AG09319 (cell line): ENCODE measurements around the gene NOL9.

Experiments
- DNase-seq: peaks from one replicate; pipeline ENCODE4 v3.0.0-alpha.2; 2010; ENCODE audit warnings: low read depth; ENCODE audit errors: extremely low read depth
- TF ChIP-seq, protein P1 (sequence below): IDR thresholded peaks from 2 replicates; pipeline ENCODE4 v1.5.1; 2011; ENCODE audit warnings: low read depth, mild to moderate bottlenecking, inconsistent platforms, low read length, moderate library complexity

The NOL9 gene

DNA sequence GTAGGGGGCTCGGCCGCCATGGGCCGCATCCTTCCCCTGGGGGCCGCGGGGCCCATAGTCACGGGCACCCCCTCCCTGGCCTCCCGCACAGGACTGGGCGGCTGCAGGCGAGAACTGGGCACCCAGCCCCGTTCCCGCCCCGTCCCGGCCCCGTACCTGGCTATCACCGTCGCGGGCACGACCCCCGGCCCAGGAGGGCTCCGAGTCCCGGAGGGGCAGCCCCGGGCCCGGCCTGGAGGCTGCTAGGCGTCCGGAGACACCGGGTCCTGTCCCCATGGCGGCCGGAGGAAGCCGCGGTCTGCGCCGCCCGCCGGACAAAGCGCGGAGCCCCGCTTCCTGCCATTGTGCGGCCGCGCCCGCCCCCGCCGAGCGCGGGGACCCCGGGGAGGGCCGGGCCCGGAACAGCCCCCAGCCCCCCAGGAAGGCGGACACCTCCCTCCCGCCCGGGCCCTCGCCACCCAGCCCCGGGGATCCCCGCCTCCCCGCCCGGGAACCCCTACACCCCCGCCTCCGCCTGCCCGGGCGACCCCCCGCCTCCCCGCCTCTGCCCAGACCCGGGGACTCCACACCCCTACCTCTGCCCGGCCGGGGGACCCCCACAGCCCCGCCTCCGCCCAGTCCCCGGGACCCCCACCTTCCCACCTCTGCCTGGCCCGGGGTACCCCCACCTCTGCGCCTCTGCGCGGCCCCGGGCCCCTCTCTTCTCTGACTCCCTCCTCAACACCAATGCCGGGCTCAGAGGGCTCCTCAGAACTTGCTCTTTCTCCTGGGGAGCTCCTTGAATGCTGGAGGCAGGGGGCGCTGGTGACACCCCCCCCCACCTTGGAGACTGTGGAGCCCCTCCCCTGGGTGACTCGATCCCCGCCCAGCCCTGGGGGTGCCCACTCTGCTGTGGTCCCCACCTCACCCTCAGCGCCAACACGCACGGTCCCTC, 68.9 kb downstream of the NOL9 start:
- TF ChIP-seq, protein P1, sequence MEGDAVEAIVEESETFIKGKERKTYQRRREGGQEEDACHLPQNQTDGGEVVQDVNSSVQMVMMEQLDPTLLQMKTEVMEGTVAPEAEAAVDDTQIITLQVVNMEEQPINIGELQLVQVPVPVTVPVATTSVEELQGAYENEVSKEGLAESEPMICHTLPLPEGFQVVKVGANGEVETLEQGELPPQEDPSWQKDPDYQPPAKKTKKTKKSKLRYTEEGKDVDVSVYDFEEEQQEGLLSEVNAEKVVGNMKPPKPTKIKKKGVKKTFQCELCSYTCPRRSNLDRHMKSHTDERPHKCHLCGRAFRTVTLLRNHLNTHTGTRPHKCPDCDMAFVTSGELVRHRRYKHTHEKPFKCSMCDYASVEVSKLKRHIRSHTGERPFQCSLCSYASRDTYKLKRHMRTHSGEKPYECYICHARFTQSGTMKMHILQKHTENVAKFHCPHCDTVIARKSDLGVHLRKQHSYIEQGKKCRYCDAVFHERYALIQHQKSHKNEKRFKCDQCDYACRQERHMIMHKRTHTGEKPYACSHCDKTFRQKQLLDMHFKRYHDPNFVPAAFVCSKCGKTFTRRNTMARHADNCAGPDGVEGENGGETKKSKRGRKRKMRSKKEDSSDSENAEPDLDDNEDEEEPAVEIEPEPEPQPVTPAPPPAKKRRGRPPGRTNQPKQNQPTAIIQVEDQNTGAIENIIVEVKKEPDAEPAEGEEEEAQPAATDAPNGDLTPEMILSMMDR, result no peak; the same call in 1 of the 2 replicates
- DNase-seq, result no peak

DNA sequence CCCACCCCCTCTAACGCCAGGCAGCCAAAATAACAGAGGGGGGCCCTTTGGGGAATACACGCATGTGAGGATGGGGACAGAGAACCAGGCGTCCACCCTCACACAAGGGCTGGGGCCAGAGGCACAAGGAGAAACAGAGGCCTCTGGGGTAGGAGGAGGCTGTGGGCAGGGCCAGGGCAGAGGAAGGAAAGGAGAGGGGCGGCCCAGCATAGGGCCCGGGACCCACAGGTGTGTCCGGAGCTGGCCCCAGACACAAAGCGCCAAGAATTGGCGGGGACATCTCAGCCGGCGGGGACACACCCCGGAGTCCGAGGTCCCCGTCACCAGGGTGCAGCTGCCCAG, 69.5 kb downstream of the NOL9 start:
- DNase-seq, result no peak
- TF ChIP-seq, protein P1, result no peak

DNA sequence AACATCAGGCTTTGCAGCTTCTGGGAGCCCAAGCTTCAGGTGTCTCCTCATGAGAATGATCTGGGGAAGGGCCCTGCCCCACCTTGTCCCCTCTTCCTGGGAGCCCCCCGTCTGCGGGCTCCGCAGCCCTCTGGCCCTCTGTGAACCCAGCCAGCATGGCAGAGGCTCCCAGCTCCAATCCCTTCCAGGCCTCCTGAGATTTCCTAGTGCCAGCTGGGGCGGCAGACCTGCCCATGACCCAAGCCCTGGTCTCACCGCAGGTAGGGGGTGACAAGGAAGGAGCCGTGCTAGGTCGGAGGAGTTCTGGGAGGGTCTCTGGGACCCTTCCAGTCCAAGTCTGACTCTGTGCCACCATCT, 70.6 kb downstream of the NOL9 start:
- TF ChIP-seq, protein P1, result no peak
- no peak for DNase-seq

DNA sequence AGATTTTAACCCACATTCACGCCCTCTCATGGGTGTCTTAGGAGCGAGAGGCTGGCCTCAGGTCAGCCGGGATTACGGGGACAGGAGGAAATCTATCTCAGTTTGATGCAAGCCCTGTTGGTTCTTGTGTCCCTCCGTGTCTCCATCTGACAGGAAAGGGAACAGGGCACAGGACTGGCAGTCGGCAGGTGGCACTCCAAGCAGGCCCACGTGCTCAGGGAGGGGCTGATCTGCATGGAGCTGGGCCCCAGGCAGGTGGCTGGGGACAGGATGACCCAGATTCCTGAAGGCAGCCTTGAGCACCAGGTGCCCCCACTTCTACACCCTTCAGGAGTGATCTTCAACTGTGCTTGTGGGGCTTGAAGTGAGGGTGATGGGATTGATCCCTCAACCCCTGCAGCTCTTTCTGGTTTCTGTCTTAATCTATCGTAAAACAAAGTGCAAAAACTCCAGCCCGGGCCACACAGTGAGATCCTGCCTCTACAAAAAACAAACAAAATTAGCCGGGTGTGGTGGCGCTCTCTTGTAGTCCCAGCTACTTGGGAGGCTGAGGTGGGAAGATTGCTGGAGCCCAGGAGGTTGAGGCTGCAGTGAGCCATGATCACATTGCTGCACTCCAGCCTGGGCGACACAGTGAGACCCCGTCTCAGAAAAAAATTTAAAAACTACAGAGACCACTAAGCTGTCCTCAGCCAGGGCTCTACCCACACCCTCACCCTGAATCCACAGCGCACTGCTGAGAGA, 71.1 kb downstream of the NOL9 start:
- TF ChIP-seq, protein P1, result no peak
- no peak for DNase-seq

DNA sequence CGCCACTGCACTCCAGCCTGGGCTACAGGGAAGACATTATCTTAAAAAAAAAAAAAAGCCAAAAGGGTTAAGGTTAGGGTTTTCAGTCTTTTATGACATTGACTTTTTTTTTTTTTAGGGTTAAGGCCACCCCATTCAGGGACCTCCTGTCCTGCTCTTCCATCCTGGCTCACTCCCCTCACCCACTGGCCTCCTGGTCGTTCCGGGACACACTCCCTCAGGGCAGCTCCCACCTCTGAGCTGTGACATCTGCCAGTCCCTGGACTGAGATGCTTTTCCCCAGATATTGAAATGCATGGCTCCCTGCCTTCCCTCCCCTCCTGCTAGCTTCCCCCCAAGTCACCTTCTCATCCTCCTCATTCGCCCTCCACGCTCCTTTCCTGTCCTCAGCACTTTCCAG, 72.5 kb downstream of the NOL9 start:
- no peak for DNase-seq
- TF ChIP-seq, protein P1, result no peak

DNA sequence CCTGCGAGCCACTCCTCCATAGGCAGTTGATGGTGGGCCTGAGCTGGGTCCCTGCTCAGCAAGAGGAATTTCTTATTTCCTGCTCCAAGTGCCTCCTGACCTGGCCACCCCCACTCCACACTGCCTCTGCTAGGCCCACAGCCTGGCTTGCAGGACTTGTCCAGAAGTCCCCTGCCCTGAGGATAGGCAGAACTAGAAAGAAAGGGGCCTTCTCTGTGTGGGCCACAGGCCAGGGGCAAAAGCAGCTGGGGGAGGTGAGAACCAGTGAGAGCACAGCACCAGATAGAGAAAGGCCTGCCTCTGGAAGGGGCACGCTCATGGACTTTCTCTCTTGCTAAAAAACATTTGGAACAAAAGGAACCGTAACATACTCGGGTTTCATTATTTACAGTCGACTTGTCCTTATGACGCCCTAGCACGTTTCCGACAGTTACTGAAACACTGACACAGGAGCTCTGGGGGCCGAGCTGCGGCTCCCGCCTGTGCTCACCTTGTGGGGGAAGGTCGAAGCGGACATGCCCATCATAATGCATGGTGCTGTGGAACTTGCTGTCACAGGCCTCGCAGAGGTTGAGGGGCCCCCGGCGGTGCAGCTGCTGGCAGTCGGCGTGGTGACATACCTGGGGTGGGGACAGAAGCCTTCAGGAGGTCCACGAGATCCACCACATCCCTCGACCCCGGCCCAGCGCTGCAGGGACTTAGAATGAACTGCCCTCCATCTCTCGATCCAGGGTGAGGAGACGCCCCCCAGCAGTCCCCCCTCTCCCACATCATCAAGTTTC, 77.1 kb downstream of the NOL9 start:
- TF ChIP-seq, protein P1, result no peak

More for the DNA sequence above, 77.1 kb downstream of the NOL9 start:
- DNase-seq, result no peak
